Hippocampal formation (tissue), 2 donors: ENCODE data around the gene DAB2IP.

Experiments
- DNase-seq, 2 donors: peaks; one replicate each; lab custom pipeline; 2025; lab: John Stamatoyannopoulos, UW

DAB2IP gene

GRCh38 chr9:121818016-121818661 is 166.7 kb downstream of the DAB2IP start:
- no peak for DNase-seq

- DNase-seq = no peak
These were observed 167.5 kb downstream of the DAB2IP start for GRCh38 chr9:121818841-121819427.

GRCh38 chr9:121819428-121820231 is 168.2 kb downstream of the DAB2IP start:
- DNase-seq = no peak

- no peak for DNase-seq
These were observed 169.0 kb downstream of the DAB2IP start for GRCh38 chr9:121820286-121821005.

GRCh38 chr9:121821326-121821725 is 169.9 kb downstream of the DAB2IP start:
- no peak for DNase-seq

- no peak for DNase-seq
These were observed 171.0 kb downstream of the DAB2IP start for GRCh38 chr9:121822093-121823085.

- DNase-seq = no peak
These were observed 172.2 kb downstream of the DAB2IP start for GRCh38 chr9:121823451-121824169.

- DNase-seq = no peak
These were observed 173.2 kb downstream of the DAB2IP start for GRCh38 chr9:121824651-121825030.

GRCh38 chr9:121825031-121825691 is 173.7 kb downstream of the DAB2IP start:
- no peak for DNase-seq

- DNase-seq = no peak
These were observed 175.3 kb downstream of the DAB2IP start for GRCh38 chr9:121826711-121827110.

- DNase-seq = no peak
These were observed 176.0 kb downstream of the DAB2IP start for GRCh38 chr9:121827251-121827967.

- DNase-seq = no peak
These were observed 179.2 kb downstream of the DAB2IP start for GRCh38 chr9:121830441-121831140.

GRCh38 chr9:121831869-121832268 is 180.4 kb downstream of the DAB2IP start:
- DNase-seq = no peak

GRCh38 chr9:121833061-121833460 is 181.6 kb downstream of the DAB2IP start:
- DNase-seq = no peak
